HPDE6-E6E7 (cell line): ENCODE measurements around the gene MYO7B.

Experiments used
- DNase-seq: peaks from one replicate; pipeline ENCODE4 v3.0.0; 2011; ENCODE audit warnings: missing footprints; ENCODE audit errors: extremely low spot score

MYO7B gene

GRCh38 chr2:127636248-127637235 is 101.1 kb downstream of the MYO7B start:
- no peak for DNase-seq

DNA sequence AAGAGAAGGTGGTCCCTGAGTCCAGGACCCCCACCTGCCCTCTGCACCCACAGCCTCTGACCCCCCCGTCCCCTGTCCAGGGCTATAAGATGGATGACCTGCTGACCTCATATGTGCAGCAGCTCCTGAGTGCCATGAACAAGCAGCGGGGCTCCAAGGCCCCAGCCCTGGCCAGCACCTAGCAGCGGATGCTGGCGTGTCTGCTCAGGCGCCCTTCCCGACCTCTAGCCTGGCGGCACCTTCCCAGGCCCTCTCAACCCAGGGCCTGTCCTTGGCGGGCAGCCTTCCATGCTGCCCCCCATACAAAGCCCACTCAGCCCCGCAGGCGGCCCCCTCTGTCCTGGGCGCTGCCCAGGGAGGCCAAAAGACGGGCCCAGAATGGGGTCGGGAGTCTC is 101.8 kb downstream of the MYO7B start:
- no peak for DNase-seq

GRCh38 chr2:127637725-127638252 is 102.3 kb downstream of the MYO7B start:
- peak; percentile 35 for DNase-seq

GRCh38 chr2:127638361-127639110 is 103.1 kb downstream of the MYO7B start:
- no peak for DNase-seq

DNA sequence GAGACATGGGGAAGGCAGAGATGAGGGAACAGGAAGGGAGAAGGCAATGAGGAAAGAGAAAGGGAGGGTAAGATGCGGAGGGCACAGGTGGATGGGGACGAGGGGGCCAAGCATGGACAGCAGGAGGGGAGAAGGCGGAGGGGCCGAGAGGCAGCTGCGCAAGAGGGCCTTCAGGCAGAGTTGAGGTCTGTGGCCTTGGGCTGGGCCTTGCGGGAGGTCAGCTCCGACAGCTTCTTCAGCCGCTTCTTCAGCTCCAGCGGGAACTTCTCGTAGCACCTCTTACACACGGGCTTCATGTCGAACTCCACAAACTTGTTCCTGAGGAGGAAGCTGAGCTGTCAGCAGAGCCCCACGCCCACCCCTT is 103.6 kb downstream of the MYO7B start:
- no peak for DNase-seq

DNA sequence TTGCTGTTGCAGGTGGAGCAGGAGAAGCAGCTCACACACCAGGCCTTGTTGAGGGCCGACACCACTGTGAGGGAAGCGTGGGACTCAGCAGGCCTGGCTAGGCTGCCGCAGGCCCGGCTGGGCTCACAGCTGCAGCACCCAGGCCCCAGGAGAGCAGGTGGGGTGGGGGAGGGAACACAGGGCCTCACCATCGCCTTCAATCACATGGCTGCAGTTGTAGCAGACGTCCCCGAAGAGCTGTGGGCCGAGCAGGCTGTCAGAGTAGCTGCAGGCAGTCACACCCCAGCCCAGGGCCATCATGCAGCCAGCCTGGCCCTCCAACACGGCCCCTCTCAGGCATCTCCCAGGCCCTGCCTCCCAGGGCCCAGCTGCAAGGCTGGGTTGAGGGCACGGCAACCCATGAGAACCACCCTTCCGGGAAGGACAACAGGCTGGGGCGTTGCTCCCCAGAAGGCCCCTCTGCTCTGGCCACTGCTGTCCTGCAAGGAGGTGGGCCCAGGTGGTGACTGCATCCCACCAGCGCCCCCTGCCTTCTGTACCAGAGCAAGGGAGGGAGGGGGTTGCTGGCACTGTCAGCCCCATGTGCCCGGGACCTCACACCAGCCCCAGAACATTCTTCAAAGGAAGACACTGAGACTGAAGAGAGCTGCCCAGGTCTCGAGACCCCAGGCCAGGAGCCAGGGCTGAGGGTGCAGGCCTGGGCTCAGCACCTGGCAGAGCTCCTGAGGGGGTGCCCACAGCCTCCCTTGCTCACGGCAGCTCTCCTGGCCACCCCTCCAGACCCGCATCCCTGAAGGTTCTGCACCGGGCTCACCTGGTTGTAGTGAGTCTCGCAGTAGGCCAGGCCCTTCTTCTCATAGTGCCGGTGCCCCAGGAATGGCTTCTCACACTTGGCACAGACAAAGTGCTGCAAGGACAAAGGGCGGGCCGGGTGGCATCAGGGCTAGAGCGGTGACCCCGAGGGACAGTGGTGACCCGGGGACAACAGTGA is 104.9 kb downstream of the MYO7B start:
- DNase-seq, result no peak

- DNase-seq, result no peak
Measured at GRCh38 chr2:127641133-127641532, 105.7 kb downstream of the MYO7B start.

- DNase-seq, result no peak
Measured at GRCh38 chr2:127641846-127642507, 106.5 kb downstream of the MYO7B start.

GRCh38 chr2:127642706-127643438 is 107.4 kb downstream of the MYO7B start:
- DNase-seq, result no peak

- DNase-seq, result no peak
Measured at GRCh38 chr2:127643439-127644065, 108.1 kb downstream of the MYO7B start.

DNA sequence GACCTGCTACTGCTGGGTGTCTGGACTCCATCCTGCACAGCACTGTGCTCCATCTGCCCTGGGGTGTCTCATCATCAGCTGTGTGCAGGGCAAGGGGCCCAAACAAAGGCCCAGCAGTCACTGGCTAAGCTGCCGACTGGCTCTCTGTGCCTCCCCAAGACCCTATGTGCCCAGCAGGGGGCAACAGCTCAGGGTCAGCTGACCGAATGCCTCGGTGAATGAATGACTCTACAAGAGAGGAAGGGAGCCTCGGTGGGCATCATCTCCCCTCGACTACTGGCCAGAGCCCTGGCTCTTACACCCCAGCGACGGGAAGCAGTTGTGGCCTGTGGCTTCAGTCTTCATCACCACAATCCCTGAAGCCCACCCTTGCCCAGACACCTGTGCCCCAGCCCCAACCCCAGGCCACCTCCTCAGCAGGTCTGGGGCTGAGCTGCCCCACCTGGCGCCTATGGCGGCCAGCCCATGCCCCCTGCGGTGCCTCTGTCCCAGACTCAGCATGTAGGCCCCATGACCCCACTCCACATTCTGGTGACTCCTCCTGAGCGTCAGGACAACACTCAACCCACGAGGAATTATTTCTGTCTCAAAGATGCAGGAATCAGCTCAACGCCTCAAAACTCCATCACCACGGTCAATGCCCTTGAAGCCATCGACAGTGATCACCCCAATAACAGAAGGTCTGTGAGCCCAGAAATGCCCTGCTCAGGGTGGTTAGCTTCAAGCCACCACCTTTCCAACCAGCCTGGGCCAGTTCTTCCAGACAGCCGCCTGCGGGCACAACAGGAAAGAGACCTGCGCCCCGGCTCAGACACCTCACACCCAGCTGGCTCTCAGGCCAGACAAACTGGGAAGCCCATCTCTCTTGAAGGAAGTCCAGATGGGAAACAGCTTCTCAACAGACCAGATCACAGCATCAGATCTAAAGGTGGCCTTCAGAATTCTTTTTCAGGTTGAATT is 108.9 kb downstream of the MYO7B start:
- DNase-seq, result no peak

DNA sequence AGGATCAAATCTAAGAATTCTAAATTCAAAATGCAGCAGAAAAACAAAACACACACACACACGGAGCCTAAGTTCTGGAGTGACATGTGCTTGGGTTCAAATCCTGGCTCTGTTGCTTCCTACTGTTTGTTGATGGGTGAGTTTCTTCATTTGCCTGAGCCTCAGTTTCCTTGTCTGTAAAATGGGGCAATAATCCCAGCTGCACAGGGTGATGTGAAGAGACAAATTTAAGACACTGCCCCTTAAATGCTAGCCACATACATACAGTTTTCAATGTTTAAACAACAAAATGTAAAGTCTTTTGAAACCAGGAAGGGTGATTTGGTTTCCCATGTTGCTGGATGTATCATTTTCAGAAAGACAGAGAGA is 109.5 kb downstream of the MYO7B start:
- DNase-seq, result no peak

DNA sequence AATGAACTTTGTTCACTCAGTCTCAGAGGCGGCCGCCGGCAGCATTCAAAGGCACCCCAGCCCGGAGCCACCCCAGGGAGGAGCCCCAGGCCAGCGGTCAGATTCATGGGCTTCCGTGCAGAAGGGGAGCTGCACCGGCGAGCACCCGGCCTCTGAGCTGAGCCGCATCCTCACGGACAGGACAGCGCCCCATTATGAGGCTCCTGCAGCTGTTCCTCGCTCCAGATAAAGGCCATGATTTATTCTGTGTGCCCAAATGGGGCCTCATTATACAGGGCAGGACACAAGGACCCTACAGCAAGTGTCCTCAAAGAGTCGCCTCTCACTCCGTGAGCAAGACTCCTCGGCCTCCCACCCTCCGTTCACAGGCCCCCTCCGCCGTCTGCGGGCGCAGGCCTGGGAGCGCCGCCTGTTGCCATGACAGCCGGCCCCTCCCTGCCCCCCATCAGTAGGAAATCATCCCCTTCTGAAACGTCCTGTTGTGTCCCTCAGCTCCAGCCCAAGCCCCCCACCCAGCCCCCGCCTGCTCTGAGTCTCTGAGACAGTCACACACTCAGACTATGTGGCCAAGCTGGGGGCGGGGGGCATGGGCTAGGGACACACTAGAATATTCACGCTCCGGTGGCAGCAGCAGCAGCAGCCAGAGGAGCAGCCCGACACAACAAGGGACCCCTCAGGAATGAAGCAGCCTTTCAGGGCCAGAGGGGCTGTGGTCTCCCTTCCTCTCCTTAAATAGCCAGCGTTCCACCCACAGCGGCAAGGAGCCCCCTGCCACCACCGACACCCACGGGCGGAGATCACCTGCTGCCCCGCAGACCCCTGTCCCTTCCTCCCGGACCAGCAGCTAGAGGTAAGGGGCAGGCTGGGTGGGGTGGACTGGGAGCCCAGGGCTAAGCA is 110.2 kb downstream of the MYO7B start, which contains the start of gene GPR17:
TSS of gene GPR17 (plus strand) at position 759 of the 897 bp plus-strand sequence. CDS start 4,583 bp downstream, outside the sequence.
- DNase-seq, result no peak

- no peak for DNase-seq
Measured at GRCh38 chr2:127646487-127647241, 111.2 kb downstream of the MYO7B start.

DNA sequence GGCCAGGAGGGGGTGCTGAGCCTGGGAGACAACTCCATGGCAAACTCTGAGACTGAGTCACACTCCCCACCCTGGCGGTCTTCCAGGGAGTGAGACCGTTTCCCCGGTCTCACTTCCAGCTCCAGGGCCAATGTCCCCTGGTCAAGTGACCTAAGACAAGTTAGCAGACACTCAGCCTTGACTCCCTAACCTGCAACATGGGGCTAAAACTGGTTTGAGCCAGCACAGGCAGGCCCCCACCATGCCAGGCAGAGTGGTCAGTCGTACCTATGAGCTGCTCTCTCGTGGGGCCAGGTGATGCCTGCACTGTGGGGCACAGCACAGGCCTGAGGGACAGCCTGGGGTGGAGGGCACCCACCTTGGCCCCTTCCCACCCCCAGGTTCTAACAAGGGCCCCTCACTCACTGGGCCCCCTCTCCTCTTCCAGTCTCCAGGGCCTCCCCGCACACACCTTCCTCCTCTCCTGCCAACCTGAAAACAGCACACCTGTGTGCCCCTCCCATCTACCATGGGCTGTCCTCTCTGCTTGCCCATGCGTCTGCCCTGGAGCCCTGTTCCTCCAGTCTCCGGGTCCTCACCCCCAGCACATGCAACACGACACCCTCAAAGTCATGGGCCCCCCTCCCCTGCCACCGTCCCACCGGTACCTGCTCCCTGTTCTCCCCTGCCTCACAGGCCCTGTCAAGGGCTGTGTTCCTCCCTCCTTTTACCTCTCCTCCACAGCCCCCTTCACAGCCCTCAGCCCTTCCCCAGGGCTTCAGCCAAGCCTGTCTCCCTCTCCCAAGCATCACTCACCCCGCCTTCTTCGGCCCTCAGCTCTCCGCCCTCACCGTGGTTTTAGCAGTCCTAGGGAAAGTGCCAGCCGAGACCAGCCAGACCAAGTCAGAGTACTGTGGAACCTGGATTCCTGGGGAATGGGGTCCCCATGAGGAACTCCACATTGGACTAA is 112.0 kb downstream of the MYO7B start:
- no peak for DNase-seq
